HG02763 (cell line): ENCODE measurements around the gene IL17B.

Experiments used
- ATAC-seq: cut with Tn5 transposase; IDR thresholded peaks from one replicate; pipeline ENCODE4 v1.9.1; 2021; ENCODE audit warnings: mild to moderate bottlenecking, moderate library complexity; ENCODE audit not compliant: unreplicated experiment

The IL17B gene, protein sequence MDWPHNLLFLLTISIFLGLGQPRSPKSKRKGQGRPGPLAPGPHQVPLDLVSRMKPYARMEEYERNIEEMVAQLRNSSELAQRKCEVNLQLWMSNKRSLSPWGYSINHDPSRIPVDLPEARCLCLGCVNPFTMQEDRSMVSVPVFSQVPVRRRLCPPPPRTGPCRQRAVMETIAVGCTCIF

DNA sequence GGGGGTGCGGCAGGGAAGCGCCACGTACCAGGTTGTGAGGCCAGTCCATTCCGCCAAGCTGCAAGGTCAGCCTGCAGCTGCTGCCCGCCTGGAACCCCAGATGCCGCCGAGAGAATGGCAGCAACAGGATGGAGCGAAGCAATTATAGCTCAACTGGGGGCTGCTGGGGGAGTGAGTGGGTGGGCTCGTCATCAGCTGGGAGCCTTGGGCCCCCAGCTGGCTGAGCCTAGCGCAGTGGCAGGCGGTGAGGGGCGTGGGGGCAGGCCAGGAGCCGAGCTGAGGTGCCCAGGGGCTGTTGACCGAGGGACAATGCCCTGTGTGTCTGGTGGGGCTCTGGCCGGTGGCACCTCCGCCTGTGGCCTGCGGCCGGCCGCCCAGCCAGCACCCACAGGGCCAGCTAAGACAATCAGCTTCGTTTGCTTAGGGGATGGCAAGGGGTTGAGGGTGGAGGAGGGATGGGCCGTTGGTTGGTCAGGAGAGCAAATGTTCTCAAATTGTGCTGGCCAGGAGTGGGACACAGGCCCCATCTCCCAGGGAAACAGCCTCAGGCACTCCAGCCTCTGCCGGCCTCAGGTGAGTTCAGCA lies at the start of gene IL17B:
Gene IL17B, minus strand, starts transcription at position 116 of the 585 bp plus-strand sequence. Its CDS starts 67 bp downstream, at position 49.
- ATAC-seq: no peak

DNA sequence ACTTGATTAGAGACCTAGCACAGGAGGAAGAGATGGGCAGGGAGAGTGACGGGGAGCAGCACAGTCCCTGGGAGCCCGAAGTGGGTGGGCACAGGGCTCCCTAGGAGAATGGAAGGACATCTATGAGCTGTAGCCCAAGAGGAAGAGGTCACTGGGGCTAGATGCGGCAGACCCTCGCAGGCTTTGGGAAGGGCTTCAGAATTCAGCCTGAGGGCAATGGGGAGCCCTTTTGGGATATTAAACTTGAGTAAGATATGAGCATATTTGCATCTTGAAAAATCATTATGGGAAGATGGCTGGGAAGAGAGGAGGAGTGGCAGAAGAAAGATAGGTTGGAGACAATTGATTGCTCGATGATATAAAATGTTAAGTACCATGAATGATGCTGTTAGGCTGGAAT lies 48.9 kb upstream of the IL17B start:
- no peak for ATAC-seq

DNA sequence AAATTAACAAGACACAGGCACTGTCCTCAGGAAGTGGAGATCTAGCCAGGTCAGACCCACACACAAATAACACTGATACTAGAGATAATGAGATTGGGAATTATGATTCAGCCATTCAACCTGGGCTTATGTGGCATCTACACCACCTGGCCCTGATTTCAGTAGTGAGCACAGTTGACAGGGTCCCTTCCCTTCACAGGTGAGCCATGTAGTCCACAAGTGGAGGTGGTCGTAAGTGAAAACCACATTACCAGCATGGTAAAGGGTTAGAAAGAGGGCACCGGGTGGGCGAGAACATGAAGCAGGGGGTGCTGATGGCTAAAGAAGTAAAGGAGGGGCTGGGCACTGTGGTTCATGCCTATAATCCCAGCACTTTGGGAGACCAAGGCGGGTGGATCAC lies 48.3 kb upstream of the IL17B start:
- no peak for ATAC-seq

DNA sequence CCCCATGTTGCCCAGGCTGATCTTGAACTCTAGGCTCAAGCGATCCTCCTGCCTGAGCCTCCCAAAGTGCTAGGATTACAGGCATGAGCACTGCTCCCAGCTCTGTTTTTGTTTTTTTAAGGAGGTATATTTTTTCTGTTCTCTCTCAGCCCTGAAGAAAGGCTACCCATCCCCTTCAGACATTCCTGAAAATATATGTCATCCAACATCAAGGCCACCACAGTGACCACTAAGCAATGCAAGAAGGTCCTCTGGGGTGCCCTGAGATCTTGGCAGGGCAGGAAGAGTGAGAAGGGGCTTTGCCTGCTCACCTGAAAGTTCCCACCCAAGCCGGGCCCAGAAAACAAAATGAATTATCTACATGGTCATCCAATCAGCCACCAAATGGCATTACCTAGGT lies 47.8 kb upstream of the IL17B start:
- ATAC-seq: no peak

DNA sequence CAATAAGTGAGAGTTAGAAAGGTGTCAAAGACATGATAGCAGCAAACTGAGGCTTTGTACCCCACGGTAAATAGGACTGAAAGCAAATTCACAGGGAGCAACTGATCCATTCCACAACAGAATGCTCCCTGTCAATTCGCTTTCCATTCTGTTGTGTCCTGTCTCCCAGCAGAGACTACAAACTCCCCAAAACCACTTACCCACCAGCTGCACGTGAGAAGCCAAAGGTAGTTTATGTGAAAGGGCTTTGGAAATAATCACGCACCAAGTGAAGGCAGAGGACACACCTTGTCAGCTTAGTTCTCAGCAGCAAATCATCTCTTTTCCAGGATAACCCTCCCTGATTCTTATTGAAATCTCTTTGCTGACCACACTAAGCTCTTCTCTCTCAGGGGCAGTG lies 46.6 kb upstream of the IL17B start:
- ATAC-seq: no peak

DNA sequence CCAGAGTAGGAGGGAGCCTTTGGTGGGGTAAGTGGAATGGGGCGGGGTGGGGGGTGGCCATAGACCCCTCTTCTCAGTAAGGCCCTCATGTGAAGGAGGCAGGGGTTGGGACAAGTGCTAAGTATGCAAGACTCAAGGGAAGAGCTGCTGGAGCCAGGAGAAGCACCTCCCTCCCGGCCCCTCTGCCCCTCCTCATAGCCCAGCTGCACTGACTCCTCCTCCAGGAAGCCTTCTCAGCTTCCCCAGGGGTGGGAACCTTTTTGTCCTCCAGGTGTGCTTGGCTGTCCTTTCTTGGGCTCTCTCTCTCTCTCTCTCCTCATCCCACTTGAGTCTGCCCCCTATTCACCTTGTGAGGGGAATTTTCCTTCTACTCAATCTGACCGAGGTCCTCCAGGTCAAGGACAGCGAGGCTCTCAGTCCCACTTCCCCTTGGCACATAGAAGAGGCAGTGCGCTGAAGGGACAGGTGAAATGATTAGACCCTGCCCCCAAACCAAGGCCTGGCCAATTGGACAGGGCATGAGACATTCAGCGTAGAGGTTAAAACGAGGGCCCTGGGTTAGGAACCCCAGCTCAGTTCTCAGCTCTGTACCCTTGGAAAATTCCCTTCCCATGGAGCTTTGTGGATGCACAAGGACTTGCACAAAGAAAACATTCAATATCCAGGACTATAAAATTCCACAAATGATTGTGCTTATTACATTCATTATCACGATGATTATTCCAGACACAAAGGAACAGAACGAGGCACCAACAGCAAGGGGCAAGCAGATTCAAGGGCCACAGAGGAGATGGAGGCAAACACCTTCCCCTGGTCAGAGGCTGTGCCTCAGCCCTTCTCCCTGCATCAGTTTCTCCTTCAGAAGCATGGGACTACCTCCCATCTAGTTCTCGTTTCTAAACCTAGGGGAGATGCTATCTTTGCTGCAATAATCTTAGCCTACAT lies 45.6 kb upstream of the IL17B start:
- ATAC-seq: no peak

DNA sequence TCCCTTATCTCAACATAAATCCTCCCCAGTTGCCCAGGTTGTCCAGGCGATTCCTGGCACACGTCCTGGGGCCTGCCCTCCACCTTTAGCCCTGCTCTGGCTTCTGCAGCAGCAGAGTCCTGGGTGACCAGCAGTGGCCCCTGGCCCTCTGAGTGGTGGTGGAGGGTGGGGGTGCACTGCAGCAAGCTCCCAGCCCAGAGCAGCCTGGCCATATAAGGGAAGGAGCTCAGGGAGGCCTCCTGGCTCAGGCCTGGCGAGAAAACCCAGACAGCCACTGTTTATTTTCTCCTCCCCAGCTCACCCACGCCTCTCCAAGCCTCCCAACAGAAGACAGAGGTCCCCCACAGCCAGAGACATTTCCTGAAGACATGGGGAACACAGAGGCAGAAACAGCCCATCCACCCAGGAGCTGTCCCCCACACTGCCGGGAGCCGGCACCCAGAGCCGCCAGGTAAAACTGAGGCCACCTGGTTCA lies 44.7 kb upstream of the IL17B start:
- no peak for ATAC-seq

DNA sequence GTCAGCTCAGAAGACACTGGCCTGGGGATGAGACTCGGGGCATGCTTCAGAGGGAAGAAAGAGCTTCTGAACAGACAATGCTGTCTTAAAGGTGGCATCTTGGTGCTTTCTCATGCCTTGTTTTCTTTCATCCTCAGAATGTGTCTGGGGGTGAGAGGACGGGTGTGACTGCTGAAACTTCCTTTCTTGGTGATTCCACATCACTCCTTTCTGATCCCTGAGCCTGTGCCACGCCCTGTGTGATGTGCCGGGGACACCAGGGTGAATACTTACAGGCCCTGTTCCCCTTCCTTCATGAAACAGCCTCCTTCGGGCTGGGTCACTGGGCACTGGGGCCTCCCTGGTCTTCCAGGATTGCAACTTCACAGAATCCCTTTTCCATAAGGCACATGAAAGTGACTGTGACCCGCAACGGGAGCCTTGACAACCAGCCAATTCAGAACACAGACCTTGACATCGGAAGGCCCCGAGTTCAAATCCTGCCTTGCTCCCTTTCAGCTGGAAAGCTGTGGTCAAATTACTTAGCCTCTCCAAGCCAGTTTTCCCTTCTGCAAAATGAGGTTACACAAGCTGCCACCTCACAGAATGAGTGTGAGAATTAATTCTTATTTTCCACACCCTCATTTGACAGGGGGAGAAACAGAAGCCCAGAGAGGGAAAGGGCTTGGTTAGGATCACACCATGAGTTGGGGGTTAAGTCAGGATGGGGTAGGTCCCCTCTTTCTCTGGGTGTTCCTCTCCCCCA lies 44.1 kb upstream of the IL17B start:
- no peak for ATAC-seq

DNA sequence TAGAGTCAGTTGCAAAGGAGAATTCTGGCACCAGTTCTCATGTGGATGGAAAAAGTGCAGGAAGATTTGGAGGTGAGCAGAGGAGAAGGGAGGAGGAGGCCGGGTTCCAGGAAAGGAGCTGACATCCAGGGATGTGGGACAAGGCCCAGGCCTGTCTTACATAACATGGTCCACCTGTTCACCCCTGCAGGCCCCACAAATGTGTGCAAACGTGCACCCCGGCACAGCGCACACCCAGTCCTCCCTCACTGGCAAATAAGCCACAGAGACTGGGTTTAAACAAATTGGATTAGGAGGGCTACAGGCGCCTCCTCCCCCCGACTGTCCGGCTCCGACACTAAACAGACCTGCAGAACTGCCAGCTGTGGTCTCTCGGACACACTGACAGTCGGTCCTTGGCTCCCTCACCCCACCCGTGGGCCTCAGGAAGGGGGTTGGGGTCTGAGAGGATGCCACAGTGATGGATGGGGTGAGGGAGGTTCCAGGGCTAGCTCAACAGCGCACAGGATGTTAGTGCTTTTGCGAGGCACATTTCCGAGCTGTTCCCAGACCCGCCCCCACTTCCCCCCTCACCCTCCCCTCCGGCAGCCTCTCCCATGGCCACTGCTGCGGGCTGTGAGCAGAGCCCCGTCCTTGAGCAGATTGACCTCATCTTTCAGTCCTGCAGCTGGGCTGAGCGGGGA lies 43.4 kb upstream of the IL17B start:
- no peak for ATAC-seq

DNA sequence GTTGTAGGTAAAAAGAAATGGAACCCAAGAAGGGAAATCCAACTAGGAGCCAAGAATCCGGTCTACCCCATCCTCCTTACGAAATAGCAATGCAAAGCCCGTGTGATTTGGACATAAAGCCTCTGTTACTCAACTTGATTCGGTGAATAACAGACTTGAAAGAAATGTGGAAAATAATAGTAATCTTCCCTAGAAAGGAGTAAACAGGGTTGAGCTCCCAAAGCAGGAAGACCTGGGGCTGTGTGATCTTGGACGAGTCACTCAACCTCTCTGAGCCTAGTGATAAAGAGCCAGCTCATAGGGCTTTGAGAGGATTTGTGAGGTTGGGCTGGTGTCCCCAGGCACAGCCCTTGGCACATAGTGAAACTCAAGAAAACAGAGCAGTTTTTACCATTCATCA lies 42.7 kb upstream of the IL17B start:
- ATAC-seq: no peak

DNA sequence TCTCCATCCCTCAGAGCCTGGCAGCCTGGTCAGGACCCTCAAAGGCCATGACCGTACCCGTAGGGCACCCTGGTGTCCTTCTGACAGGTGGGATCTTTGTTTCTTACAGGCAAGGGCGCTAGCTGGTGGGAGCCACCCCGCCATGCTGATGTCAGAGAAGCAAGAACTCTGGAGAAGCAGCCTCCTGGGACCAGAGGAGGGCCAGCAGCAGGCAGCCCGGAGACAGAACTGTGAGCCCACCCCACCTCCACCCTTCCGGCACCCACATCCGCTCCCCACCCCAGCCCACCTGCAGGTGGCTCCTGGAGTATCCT lies 42.2 kb upstream of the IL17B start:
- ATAC-seq: no peak

DNA sequence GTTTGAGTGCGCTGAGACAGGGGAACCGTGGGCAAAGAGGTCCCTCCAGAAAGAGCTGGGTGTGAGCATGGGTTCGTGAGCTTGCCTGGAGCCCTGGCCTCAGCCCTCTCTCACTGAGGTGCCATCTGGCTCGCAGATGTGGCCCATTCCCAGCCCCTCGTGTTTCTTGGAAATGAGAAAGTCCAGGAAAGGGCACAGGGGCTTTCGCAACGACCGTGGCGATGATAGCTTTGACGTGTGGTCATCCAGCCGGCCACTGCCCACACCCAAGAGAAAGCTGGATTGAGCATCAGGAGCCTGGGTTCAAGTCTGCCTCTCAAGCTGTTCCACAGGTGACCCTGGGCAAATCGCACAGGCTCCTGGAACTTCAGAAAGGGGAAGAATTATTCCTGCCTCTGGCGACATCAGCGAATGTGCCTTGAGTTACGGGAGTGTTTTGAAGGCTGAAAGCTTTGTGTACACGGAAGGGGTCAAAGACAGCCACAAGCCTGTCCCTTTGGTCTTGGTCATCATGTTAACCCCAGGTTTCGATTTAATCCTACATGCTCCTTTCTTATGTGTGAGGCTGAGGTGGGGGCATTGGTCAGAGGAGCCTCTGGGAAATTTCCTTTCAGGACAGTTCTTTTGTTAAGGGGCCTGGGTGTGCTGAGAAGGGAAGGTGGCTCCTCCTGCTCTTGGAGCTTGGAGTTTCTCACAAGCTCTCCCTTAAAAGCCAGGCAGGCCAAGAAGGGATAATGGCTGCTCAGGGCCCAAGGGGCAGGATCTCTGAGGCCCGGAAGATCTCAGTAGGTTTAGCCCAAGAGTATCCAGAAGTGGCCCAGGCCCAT lies 41.7 kb upstream of the IL17B start:
- ATAC-seq: no peak

DNA sequence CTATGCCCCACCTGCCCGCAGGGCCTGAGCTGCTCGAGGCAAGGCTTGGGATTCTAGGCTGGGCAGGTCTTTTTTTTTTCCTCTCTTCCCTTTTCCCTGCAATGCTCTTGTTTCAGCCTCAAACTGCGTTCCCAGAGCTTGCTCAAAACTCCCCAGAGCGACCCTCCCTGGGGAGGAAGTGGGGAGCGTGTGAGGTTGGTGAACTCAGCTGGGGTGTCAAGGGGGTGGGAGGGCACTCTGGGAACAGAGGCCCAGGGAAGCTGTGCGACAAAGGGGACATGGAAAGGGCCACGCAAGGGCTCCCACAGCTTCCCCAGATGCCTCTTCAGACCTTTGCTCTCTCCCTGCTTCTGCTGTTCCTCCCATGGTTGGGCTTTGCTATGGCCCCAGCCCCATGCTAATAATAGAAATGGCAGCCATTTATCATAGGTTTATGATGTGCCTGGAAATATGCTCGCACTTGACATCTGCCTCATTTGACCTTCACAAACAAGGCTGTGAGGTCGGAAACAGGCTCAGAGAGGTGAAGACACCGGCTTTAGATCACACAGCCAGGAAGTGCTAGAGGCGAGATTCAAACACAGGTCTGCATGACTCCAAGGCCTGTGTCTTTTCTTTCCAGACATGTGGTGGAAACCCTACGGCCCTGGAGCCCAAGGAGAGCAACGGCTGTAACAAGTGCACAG lies 40.9 kb upstream of the IL17B start:
- no peak for ATAC-seq

DNA sequence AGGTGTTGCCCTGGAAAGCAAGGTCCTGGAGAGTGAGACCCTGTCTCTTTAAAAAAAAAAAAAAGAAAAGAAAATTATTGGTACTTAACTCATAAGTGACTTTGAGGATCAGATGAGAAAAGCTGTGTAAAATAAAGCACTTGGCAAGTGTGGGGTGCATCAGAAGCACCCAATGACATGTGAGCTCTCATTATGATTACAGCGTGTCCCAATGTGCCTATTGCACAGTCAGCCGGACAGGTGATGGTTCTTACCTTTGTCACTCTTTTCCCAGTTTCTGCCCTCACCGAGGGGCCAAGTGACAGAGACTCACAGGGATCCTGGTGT lies 40.4 kb upstream of the IL17B start:
- ATAC-seq: no peak

DNA sequence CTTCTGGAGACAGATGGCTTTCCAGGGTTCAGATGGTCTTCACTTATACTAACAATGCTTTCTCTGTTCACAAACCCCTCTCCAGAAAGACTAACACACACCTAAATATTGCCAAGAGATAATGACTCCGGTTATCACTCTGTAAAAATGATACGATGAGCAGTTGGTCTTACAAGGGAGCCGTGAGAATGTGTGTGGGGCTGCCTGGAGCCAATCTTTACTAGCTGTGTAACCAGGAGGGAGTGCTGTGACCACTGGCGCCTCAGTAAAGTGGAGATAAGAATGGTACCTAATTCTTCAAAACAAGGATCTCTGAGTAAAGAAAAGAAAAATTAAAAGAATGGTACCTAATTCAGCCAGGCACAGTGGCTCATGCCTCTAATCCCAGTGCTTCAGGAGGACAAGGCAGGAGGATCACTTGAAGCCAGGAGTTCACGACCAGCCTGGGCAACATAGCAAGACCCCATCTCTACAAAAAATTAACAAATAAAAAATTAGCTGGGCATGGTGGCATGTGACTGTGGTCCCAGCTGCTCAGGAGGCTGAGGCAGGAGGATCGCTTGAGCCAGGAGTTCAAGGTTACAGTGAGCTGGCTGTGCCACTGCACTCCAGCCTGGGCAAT lies 39.9 kb upstream of the IL17B start:
- ATAC-seq: no peak

DNA sequence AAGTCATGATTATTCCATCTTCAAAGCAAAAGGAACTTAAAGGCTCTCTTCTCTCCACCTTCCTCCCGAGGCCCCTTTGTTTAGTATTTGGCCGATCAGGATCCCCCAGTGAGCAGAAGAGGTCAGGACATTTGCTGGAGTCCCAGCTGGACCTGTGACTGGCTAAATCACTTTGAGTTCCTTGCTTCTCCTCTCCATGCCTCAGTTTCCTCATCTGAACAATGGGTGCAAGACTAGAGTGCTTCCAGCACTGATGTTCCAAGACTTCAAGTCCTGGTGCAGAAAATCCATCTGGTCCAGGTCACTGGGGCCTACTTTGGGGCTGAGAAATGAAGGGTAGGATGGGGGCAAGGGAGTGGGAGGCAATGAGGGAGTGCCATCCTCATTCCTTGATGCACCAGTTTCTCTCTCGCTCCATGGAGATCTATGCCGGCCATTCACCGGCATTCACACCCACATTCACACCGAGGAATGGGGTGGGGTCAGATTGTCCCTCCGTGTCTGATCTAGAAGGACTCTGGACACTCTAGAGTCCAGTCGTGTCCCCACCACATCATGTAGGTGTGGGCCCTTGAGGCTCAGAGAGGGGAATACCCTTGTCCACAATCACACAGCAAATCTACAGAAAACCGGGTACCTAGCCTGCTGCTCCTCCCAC lies 38.7 kb upstream of the IL17B start:
- ATAC-seq: no peak

DNA sequence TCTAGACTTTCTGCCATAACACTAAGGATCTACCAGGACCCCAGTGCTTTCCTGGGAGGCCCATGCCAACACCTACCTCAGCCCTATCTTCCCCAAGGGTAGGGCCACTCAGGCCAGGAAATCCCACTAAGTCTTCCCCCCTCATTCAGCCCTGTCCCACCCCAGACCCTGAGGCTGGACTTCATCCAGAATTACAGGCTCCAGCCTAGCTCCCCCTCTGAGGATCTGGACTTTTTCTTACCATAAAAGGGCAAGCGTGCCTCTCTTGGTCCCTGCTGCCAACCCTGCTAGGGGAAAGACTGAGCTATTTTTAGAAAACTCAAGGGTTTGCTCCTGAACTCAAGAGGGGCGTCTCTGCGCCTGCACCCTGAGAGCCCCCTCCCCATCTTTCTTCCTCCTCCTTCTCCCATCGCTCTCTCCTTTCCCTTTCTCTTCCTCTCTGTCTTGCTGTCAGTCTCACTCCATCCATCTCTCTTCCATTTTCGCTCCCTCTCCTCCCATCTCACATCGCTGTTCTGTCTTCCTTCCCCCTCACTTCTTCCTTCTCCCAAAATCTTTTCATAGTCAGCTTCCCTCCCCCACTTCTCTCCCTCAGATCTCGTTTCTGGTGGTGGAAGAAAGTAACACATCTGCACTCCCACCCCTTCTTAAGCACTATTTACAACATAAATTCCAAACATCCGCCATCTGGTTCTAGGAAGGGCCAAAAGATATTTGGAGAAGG lies 38.1 kb upstream of the IL17B start:
- no peak for ATAC-seq
